Left kidney (tissue), 8 donors: ENCODE results near the gene SNPH. TPM values are rescaled to one million over a fixed set of nuclear protein-coding genes. Genes with fewer than 3 reads are reported as not detected.
"Not testable (repeated sequence)": the region's sequence is repeated elsewhere in the genome, so short reads cannot be mapped to it uniquely, and the experiment has no call there.

Experiments used
- DNase-seq: peaks from one replicate; pipeline ENCODE4 v3.0.0-alpha.2; 2013
- long read RNA-seq, 8 donors: transcript quantifications; one replicate each; lab custom pipeline, GENCODE V29; 2026
- polyA plus RNA-seq: library from polyadenylated mRNA; unstranded; fragments of 120-200 nt; gene quantifications from one replicate; pipeline ENCODE4 v1.2.1, GENCODE V29; 2013; ENCODE audit not compliant: insufficient read length

Gene SNPH, protein sequence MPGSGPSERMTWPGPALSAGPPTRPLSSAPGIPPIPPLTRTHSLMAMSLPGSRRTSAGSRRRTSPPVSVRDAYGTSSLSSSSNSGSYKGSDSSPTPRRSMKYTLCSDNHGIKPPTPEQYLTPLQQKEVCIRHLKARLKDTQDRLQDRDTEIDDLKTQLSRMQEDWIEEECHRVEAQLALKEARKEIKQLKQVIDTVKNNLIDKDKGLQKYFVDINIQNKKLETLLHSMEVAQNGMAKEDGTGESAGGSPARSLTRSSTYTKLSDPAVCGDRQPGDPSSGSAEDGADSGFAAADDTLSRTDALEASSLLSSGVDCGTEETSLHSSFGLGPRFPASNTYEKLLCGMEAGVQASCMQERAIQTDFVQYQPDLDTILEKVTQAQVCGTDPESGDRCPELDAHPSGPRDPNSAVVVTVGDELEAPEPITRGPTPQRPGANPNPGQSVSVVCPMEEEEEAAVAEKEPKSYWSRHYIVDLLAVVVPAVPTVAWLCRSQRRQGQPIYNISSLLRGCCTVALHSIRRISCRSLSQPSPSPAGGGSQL
- polyA plus RNA-seq: 3.3 TPM
- long read RNA-seq, donor 1: 0 reads
- long read RNA-seq, donor 2, full-length matches to known transcripts: 1 of 1 reads
- long read RNA-seq, donor 2, partial matches to known transcripts: 0 of 1 reads
- long read RNA-seq, donor 2, other reads (novel, unspliced or antisense): 0 of 1 reads
- long read RNA-seq, donor 3: 0 reads
- long read RNA-seq, donor 4: 0 reads
- long read RNA-seq, donor 5, full-length matches to known transcripts: 1 of 1 reads
- long read RNA-seq, donor 5, partial matches to known transcripts: 0 of 1 reads
- long read RNA-seq, donor 5, other reads (novel, unspliced or antisense): 0 of 1 reads
- long read RNA-seq, donor 6: 0 reads
- long read RNA-seq, donor 7, full-length matches to known transcripts: 2 of 2 reads
- long read RNA-seq, donor 7, partial matches to known transcripts: 0 of 2 reads
- long read RNA-seq, donor 7, other reads (novel, unspliced or antisense): 0 of 2 reads
- long read RNA-seq, donor 8: 0 reads

DNA sequence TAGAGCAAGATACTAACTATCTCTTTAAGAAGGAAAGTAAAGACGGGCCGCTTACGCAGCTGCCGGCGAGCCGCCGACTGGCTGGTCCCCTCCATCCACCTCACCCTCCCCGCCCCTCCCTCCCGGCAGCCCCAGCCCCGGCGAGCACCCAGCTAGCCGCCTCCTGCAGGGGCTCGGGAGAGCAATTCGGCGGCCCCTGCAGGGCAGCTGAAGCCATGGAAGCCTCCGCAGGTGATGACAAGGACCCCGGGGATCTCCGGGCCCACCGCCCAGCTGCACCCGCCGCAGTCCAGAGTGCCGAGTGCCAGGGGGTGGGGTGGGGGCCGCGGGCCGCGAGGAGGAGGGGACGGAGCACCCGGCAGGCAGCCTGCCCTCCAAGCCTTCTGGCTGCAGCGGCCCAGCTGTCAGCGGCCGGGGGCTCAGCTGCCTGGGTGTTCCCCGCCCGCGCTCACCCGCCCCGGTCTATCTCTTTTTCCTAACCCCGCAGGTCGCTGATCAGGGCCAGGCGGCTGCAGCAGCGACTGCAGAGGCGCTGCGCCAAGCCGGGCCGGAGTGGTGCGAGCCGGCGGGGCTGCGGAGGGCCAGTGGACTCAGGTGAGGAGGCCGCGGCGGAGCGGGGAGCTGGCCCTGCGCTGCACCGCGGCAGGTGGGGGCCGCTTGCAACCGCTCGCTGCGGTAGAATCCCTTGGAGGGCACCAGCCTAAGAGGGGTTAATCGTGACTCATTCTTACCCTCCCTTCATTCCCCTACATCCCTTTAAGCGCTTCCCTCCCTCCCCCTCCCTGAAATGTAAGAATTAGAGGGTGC lies at the start of gene SNPH:
SNPH (plus strand) TSS at position 128 of the 807 bp plus-strand sequence. CDS start 29,946 bp downstream, outside the sequence.
- peak; percentile 46 for DNase-seq

DNA sequence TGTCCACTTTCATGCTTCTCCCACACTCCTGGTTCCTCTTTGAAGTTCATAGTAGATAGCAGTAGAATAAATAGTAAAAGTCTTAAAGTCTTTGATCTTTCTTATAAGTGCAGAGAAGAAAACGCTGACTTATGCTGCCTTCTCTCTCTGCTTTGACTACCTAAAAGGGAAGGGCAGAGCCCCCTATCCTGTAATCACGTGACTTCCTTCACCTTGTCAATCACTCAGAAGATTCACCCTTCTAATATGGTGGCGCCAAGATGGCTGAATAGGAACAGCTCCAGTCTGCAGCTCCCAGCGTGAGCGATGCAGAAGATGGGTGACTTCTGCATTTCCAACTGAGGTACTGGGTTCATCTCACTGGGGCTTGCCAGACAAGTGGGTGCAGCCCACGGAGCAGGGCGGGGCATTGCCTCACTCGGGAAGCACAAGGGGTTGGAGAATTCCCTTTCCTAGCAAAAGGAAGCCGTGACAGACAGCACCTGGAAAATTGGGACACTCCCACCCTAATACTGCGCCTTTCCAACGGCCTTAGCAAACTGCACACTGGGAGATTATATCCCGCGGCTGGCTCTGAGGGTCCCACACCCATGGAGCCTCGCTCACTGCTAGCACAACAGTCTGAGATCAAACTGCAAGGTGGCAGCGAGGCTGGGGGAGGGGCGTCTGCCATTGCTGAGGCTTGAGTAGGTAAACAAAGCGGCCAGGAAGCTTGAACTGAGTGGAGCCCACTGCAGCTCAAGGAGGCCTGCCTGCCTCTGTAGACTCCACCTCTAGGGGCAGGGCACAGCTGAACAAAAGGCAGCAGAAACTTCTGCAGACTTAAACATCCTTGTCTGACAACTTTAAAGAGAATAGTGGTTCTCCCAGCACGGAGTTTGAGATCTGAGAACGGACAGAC lies 49.3 kb upstream of the SNPH start:
- DNase-seq: not testable (repeated sequence)

DNA sequence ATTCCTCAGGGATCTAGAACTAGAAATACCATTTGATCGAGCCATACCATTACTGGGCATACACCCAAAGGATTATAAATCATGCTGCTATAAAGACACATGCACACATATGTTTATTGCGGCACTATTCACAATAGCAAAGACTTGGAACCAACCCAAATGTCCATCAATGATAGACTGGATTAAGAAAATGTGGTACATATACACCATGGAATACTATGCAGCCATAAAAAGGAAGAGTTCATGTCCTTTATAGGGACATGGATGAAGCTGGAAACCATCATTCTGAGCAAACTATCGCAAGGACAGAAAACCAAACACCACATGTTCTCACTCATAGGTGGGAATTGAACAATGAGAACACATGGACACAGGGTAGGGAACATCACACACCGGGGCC lies 43.3 kb upstream of the SNPH start:
- DNase-seq: not testable (repeated sequence)

DNA sequence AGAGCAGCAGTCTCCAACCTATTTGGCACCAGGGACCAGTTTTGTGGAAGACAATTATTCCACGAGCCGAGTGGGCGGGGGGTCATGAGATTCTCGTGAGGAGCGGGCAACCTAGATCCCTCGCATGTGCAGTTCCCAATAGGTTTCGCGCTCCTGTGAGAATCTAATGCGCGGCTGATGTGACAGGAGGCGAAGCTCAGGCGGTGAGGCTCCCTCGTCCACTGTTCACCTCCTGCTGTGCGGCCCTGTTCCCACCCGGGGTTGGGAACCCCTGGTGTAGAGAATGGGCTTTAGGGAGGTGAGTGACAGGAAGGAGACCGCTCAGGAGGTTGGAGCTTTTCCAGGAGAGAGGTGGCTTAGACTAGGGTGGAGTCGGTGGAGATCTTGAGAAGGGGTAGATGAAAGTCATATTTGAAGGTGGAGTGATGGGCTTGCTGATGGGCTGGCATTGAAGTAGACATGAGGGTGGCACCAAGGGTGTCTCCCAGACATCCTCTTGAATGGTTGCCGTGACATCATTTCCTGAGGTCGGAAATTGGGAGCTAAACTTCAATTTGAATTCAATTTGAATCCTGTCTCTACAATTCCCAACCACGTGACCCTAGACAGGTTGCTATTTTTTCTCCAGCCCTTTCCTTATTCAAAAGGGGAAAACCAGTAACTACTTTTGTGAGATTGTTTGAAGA lies 41.7 kb upstream of the SNPH start:
- DNase-seq: no peak

DNA sequence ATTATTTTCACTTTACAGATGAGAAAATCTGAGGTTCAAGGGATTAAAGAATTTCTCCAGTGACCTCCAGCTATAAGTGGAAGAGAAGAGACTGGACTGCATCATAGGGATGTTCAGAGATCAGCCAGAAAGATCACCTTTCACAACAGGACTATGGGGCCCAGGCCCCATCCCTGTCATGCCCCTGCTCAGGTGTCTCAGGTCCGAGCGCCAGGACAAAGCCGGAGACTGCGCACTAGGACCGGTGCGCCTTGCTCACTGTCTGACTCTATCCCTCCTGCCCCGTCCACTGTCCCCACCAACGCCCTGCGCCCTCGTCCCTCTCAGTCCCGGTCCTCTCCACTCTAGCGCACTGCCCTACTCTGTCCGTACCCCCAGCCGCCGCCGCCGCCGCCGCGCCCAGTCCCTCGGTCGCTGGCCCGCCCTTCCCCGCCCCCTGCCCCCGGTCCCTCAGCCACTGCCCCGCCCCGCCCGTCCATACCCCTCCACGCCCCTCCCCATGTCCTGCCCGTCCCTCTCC lies 40.8 kb upstream of the SNPH start:
- DNase-seq: no peak

DNA sequence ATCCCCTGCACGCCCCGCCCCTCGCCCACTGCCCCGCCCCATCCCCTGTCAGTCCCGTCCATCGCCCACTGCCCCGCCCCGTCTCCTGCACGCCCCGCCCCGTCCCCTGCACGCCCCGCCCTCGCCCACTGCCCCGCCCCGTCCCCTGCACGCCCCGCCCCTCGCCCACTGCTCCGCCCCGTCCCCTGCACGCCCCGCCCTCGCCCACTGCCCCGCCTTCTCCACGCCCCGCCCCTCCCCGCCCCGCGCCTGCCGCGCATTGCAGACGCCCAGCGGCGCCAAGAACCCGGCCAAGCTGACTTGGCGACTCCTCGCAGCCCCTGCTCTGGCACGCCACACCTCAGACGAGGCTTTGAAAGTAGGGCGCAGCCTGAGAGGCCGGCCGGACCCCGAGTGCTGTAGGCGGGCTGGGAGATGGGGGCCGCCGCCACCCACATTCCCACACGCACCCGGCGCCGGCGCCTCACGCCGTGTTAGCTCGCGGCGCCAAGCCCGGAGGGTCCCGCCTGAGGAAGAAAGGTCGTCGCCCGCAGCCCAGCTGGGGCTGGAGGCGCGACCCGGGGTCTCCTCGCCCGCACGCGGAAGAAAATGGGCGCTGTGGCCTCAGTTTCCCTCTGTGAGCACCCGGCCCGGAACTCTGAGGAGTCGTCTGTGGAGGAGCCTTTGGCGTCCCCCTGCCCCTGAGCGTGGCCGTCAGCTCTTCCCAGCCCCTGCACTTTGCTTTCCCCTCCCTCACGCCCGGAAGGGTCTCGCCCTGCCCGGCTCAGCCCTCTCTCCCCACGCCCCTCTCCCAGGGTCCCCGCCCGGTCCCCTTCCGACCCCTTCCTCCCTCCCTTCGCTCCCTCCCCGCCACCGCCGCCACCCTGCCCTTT lies 40.1 kb upstream of the SNPH start, which contains the start of gene RAD21L1:
RAD21L1 (plus strand) TSS at position 262 of the 872 bp plus-strand sequence. CDS start 2,410 bp downstream, outside the sequence.
- peak; percentile 31 for DNase-seq

DNA sequence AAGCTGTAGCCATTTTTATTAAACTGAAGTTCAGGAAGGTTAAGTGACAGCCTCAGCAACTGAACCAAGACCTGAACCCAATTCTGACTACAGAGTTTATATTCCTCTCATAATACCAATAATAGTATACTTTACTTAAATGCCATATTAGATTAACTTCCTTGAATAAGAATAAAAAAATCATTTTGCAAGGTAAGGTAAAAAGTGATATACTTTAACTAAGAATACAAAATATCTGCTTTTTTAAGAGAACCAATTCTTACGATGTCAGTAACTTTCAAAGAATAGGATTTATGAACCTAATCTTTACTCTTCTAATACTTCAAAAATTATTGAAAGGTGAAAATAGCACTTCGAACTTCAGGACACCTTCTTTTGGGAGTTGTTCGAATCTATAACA lies 36.6 kb upstream of the SNPH start:
- no peak for DNase-seq

DNA sequence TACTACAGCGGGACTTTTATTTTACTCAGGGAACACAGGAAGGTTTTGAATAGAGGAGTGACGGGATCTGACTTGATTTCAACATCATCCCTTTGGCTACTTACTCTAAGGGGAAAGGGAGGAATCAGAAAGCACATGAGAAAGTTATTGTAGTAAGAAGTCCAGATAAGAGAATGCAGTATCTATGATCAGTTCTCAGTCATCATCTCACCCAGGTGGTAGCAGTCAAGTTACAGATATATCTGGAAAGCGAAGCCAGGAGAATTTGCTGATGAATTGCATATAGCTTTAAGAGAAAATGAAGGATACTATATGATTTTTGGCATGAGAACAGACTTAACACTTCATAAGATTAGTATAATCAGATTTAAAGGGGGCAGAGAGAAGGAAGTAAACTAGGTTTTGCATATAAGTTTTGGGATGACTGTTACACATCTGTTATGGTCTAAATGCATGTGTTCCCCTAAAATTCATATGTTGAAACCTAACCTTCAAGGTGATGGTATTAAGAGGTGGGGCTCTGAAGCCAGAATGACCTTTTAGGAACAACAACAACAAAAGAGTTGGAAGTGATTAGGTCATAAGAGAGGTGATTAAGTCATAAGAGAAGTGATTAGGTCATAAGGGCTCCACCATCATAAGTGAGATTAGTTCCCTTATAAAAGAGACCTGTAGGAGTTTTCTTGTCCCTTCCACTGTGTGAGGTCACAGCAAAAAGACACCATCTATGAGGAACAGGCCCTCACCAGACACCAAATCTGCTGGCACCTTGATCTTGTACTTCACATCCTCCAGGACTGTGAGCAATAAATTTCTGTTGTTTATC lies 33.6 kb upstream of the SNPH start:
- DNase-seq: no peak

DNA sequence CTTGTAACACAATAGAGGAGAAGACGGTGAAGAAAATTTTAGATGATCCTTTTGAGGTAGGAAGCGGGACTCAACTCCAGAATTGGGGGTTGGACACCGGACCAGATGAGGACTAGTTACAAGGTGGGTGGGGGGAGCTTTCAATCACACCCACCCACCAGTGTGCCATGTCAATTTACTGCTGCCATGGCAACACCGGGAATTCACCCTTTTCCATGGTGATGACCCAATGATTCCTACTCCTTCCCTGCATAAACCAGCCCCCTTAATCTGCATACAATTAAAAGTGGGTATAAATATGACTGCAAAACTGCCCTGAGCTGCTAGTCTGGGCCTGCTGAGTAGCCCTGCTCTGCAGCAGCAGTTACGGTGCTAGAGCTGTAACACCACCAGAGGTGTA lies 25.5 kb upstream of the SNPH start:
- no peak for DNase-seq

DNA sequence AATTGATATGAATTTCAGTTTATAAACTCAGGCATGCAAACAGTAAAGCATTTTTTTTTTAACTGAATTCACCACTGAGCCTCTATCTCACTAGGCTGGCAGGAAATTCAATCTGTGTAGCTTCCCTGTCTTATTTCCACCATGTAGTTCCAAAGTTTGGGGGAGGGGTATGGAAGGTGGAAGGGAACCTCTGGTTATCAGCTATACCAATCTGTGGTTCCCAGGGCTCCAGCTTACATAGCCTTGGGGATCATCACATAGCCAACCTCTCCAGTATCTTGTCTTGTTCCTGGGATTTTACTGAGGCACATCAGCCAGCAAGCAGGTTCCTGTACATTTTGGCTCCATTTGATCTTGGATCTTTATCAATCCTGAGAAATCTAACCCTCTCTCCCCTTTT lies 24.6 kb upstream of the SNPH start:
- DNase-seq: no peak

DNA sequence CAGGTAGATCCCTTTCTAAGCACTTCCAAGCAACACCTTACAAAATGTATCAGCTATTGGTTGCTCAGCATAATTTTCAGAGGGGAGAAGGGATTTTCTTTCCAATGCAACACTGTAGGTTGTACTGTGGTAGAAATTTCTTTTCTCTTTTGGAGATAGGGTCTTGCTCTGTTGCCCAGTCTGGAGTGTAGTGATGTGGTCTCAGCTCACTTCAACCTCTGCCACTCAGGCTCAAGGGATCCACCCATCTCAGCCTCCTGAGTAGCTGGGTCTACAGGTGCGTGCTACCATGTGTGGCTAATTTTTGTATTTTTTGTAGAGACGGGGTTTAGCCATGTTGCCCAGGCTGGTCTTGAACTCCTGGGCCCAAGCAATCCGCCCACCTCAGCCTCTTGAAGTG lies 24.0 kb upstream of the SNPH start:
- no peak for DNase-seq

DNA sequence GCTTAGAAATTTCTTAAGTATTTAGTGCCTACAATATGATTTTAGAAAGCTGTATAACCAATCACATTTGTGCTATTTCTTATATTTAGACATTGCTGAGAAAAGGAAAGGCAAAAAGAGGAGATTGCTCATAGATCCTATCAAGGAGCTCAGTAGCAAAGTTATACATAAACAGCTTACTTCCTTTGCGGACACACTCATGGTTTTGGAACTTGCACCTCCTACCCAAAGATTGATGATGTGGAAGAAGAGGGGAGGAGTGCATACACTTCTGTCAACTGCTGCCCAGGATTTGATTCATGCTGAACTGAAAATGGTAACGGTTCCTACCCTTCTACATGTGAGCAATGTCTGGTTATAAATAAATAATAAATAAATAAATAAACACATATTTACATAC lies 23.6 kb upstream of the SNPH start:
- DNase-seq: no peak

DNA sequence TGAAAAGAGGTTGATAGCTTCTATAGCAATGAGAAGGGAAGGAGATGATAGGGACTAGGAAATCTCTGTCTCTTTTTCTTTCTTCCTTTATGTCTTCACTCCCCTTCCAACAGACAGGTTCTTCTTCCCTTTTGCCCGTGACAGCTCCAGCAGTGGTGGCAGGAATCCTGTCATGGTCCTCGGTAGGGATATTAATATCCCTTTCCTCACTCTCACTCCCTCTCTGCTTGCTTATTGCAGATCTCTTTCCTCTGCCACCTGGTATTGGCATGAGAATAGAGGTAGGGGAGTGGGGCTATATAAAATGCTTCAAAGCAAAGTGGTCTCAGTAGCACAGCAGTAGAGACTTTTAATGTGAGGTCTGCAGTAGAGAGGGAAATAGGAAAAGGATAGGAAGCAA lies 20.5 kb upstream of the SNPH start:
- DNase-seq: no peak

DNA sequence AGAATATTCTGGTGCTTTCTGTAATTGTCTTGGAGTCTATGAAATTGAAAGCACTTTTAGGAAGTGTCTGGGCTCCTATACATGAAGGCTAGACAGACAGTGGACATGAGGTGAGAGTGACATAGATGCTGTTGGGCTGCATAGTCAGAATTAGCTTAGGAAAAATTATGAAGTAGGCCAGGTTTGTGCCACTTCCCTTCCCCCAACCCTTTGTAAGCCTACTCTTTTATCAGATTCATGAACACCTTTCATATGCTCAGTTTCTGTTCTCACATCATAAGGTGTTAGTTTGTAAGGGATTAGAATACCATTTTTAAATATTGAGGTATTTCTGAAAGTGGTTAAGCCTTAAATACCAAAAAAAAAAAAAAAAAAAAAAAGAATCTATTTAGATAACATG lies 18.4 kb upstream of the SNPH start:
- no peak for DNase-seq

DNA sequence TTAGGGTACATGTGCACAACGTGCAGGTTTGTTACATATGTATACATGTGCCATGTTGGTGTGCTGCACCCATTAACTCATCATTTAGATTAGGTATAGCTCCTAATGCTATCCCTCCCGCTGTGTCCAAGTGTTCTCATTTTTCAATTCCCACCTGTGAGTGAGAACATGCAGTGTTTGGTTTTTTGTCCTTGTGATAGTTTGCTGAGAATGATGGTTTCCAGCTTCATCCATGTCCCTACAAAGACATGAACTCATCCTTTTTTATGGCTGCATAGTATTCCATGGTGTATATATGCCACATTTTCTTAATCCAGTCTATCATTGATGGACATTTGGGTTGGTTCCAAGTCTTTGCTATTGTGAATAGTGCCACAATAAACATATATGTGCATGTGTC lies 15.8 kb upstream of the SNPH start:
- DNase-seq: not testable (repeated sequence)

DNA sequence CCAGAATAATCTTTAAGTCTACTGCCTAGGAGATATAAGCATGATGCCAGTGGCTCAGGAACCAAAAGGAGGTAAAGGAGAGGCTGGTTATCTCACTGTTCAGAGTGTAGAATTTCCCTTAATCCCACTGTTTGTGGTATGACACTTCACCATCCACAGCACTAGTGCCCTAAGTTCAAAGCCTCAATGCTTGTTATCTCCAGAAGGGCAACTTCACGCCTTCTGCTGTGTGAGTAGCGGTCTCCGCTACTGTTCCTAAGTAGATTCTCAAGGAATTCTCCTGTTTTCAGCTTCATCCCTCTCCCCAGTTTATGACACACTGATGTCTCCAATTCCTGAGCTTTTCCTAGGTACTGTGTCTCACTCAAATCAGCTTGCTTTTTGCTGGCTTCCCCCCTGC lies 13.7 kb upstream of the SNPH start:
- no peak for DNase-seq

DNA sequence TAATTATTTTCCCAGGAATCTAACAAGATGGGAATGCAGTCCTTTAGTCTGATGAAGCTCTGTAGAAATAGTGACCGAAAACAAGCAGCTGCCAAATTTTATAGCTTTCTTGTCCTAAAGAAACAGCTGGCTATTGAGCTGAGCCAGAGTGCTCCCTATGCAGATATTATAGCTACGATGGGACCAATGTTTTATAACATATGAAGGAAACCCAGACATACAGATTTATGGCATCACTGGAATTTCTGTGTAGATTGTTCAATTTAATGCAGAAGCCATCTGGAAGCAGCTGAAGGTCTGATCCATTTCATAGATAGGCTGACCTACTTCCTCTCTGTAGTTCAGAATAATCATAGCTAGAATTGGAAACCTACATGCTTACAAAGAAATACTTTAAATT lies 11.8 kb upstream of the SNPH start:
- DNase-seq: no peak

DNA sequence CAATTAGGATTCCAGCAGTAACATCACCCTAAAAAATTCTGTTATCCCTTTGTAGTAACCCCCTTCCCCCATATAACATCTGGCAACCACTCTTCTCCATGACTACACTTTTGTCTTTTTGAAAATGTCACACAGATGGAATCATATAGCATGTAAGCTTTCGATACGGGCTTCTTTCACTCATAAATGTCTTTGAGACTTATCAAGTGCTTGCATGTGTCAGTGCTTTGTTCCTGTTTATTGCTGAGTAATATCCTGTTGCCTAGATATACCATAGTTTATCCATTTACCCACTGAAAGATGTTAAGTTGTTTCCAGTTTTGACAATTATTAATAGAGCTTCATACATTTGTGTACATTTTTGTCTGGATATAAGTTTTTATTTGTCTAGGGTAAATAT lies 10.4 kb upstream of the SNPH start:
- DNase-seq: no peak
